Panc1 (cell line): ENCODE results near the gene TNN. TPM values are rescaled to one million over a fixed set of nuclear protein-coding genes. Genes with fewer than 3 reads are reported as not detected.

ENCODE experiments used
- ATAC-seq: fragments of 200-7000 bp; cut with Tn5 transposase; 2 replicates; pipeline ENCODE4 v1.9.1; 2020; ENCODE audit warnings: mild to moderate bottlenecking, moderate library complexity
- BruUV-seq: library from RNA; stranded (reverse); fragments of 400-500 nt; replicated peaks from 2 replicates; lab custom pipeline; 2021; lab: Mats Ljungman, UMichigan
- CTCF ChIA-PET: fragments of 300-600 bp; sonication (Branson Sonifier 250); formaldehyde crosslinking; loops from one replicate; lab custom pipeline; 2022; ENCODE audit warnings: antibody characterized with exemption; lab: Charles Lee
- POLR2A ChIA-PET: fragments of 300-600 bp; sonication (Branson Sonifier 250); formaldehyde crosslinking; loops from one replicate; lab custom pipeline; 2022; ENCODE audit warnings: antibody characterized with exemption; lab: Charles Lee
- DNase-seq: peaks from one replicate; pipeline ENCODE4 v3.0.0-alpha.2; 2010; ENCODE audit warnings: low read depth, low spot score
- H3K27ac ChIP-seq: 2 replicates; pipeline ENCODE4 v1.5.1; 2011; ENCODE audit warnings: mild to moderate bottlenecking, low read length, inconsistent platforms
- H3K27me3 ChIP-seq: fragments of 200-500 bp; sonication (Bioruptor generic); 2 replicates; pipeline ENCODE4 v1.6.0; 2014; ENCODE audit warnings: low read length, inconsistent platforms; ENCODE audit not compliant: control insufficient read depth, insufficient read depth
- H3K36me3 ChIP-seq: fragments of 200-500 bp; sonication (Bioruptor generic); 2 replicates; pipeline ENCODE4 v1.5.1; 2014; ENCODE audit warnings: inconsistent platforms, mild to moderate bottlenecking, low read length, moderate library complexity; ENCODE audit not compliant: control insufficient read depth, insufficient read depth
- H3K4me1 ChIP-seq: 2 replicates; pipeline ENCODE4 v1.5.1; 2011; ENCODE audit warnings: inconsistent platforms, mild to moderate bottlenecking, low read length, moderate library complexity; ENCODE audit not compliant: control insufficient read depth, insufficient read depth
- H3K4me3 ChIP-seq, 2 experiments: 2 replicates each; pipeline ENCODE4 v1.5.1; 2011 to 2012; ENCODE audit warnings: low read depth in 2 of 2, low read length in 2 of 2, mild to moderate bottlenecking in 2 of 2, inconsistent platforms in 1 of 2, moderate library complexity in 1 of 2
- H3K9me3 ChIP-seq: fragments of 200-500 bp; sonication (Bioruptor generic); 2 replicates; pipeline ENCODE4 v1.5.1; 2014; ENCODE audit warnings: low read depth, mild to moderate bottlenecking, inconsistent platforms, low read length, moderate library complexity; ENCODE audit not compliant: control insufficient read depth, insufficient read depth
- POLR2AphosphoS5 ChIP-seq: IDR thresholded peaks from 2 replicates; pipeline ENCODE4 v1.6.1; 2012; ENCODE audit warnings: mild to moderate bottlenecking, low read depth, low read length, moderate library complexity
- SIN3A ChIP-seq: IDR thresholded peaks from 2 replicates; pipeline ENCODE4 v1.6.1; 2012; ENCODE audit warnings: low read depth, mild to moderate bottlenecking, low read length, moderate library complexity, borderline replicate concordance; ENCODE audit not compliant: insufficient read depth
- TCF7L2 ChIP-seq: IDR thresholded peaks from 2 replicates; pipeline ENCODE4 v1.6.1; 2011; ENCODE audit warnings: mild to moderate bottlenecking, low read depth, low read length, inconsistent platforms
- in situ Hi-C: cut with HindIII; loops from 2 replicates; pipeline ENCODE4 v1.10.0; 2016; ENCODE audit warnings: low sequenced_read_pairs, low pct_unique_long_range_greater_than_20kb
- intact Hi-C: fragments of 100-400 bp; cut with micrococcal nuclease; formaldehyde crosslinking; loops from one replicate; pipeline ENCODE4 v1.10.0; 2022; ENCODE audit not compliant: unreplicated experiment
- total RNA-seq: library from RNA; stranded (reverse); gene quantifications from one replicate; pipeline ENCODE4 v1.2.1, GENCODE V29; 2021; ENCODE audit not compliant: unreplicated experiment
- TF ChIP-seq, protein P1 (sequence below): fragments of 450-650 bp; IDR thresholded peaks from 2 replicates; pipeline ENCODE4 v1.5.1; 2017; ENCODE audit warnings: mild to moderate bottlenecking
- TF ChIP-seq, protein P2 (sequence below), 2 experiments: IDR thresholded peaks; 2 replicates each; pipeline ENCODE4 v1.6.1; 2011 to 2012; ENCODE audit warnings: low read depth in 2 of 2, control low read depth in 1 of 2, low read length in 1 of 2, mild to moderate bottlenecking in 1 of 2, moderate library complexity in 1 of 2; ENCODE audit not compliant: insufficient read depth in 1 of 2

Gene TNN
- total RNA-seq, 1 experiment from 2014 or later = not detected

- no peak overlapping the region for H3K27ac ChIP-seq
- H3K4me3 ChIP-seq = no peak overlapping the region
- H3K9me3 ChIP-seq = no peaks in the 10 kb centered on the region
- DNase-seq = no peak
- intact Hi-C loops = no loop called here
- POLR2A ChIA-PET = no interaction called here
- no peaks in the 10 kb centered on the region for H3K4me1 ChIP-seq
- peaks cover 5% of the 10 kb centered on the region for H3K27me3 ChIP-seq
- H3K36me3 ChIP-seq = no peaks in the 10 kb centered on the region
- CTCF ChIA-PET = no interaction called here
- in situ Hi-C loops = no loop called here
- TF ChIP-seq POLR2AphosphoS5 (no peak), TCF7L2 (no peak), SIN3A (no peak)
- TF ChIP-seq, protein P1, sequence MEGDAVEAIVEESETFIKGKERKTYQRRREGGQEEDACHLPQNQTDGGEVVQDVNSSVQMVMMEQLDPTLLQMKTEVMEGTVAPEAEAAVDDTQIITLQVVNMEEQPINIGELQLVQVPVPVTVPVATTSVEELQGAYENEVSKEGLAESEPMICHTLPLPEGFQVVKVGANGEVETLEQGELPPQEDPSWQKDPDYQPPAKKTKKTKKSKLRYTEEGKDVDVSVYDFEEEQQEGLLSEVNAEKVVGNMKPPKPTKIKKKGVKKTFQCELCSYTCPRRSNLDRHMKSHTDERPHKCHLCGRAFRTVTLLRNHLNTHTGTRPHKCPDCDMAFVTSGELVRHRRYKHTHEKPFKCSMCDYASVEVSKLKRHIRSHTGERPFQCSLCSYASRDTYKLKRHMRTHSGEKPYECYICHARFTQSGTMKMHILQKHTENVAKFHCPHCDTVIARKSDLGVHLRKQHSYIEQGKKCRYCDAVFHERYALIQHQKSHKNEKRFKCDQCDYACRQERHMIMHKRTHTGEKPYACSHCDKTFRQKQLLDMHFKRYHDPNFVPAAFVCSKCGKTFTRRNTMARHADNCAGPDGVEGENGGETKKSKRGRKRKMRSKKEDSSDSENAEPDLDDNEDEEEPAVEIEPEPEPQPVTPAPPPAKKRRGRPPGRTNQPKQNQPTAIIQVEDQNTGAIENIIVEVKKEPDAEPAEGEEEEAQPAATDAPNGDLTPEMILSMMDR = no peak
- TF ChIP-seq, protein P2, sequence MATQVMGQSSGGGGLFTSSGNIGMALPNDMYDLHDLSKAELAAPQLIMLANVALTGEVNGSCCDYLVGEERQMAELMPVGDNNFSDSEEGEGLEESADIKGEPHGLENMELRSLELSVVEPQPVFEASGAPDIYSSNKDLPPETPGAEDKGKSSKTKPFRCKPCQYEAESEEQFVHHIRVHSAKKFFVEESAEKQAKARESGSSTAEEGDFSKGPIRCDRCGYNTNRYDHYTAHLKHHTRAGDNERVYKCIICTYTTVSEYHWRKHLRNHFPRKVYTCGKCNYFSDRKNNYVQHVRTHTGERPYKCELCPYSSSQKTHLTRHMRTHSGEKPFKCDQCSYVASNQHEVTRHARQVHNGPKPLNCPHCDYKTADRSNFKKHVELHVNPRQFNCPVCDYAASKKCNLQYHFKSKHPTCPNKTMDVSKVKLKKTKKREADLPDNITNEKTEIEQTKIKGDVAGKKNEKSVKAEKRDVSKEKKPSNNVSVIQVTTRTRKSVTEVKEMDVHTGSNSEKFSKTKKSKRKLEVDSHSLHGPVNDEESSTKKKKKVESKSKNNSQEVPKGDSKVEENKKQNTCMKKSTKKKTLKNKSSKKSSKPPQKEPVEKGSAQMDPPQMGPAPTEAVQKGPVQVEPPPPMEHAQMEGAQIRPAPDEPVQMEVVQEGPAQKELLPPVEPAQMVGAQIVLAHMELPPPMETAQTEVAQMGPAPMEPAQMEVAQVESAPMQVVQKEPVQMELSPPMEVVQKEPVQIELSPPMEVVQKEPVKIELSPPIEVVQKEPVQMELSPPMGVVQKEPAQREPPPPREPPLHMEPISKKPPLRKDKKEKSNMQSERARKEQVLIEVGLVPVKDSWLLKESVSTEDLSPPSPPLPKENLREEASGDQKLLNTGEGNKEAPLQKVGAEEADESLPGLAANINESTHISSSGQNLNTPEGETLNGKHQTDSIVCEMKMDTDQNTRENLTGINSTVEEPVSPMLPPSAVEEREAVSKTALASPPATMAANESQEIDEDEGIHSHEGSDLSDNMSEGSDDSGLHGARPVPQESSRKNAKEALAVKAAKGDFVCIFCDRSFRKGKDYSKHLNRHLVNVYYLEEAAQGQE (IDR thresholded peaks at IDR 0.05; ENCODE audit: insufficient read depth in 1 of 2, low read depth in 2 of 2, low read length in 1 of 2) = no peak
- no peak for ATAC-seq
- BruUV-seq = no TSS peak
These were observed 64.8 kb downstream of the TNN start for GRCh38 chr1:175132436-175132835.

GRCh38 chr1:175133673-175134435 lies 66.2 kb downstream of the TNN start:
- ATAC-seq = no peak
- no peak for TF ChIP-seq TCF7L2
- TF ChIP-seq, protein P2 (IDR thresholded peaks at IDR 0.05; ENCODE audit: insufficient read depth in 1 of 2, low read depth in 2 of 2, low read length in 1 of 2) = no peak
- TF ChIP-seq POLR2AphosphoS5 = no peak
- TF ChIP-seq SIN3A = no peak
- TF ChIP-seq, protein P1 = no peak
- Histone ChIP-seq H3K36me3 (no peaks in the 10 kb centered on the region), H3K4me1 (no peaks in the 10 kb centered on the region), H3K9me3 (no peaks in the 10 kb centered on the region), H3K27ac (no peak overlapping the region), H3K4me3 (no peak overlapping the region), H3K27me3 (peaks cover 5% of the 10 kb centered on the region)
- no peak for DNase-seq
- POLR2A ChIA-PET = no interaction called here
- in situ Hi-C loops = no loop called here
- no TSS peak for BruUV-seq
- intact Hi-C loops = no loop called here
- CTCF ChIA-PET = interaction anchor here (1.5 kb wide), 1 partner anchor 9 kb away, joined by 4 read pairs; no protein-coding TSS in a partner anchor
